Measurements from ENCODE around the gene OR10A6.

Gene OR10A6

DNA sequence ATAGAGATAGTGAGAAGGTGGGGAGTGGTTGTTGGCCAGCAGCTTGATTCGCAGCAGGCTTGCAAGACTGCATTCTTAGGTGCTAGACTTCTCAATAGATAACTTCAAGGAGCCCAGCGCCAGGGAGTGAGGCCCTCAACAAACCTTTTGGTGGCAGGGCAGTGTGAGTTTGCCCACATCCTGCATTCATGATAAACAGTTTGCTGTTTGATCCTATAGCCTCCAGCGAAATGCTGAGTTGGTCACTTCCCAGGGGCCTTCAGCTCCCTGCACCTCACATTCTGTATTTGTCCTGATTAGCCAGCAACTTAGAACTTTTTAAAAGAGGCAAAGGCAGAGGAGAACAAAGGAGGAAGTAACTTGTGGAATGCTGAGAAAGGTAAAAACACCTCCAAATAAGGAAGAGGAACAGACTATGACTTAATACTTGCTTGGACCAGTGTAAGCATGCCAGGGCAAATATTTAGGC, 25.1 kb downstream of the OR10A6 start:
- in situ Hi-C loops (cut with MboI; ENCODE audit: low sequenced_read_pairs, unreplicated experiment), result no loop called here
- TF ChIP-seq, protein P1, sequence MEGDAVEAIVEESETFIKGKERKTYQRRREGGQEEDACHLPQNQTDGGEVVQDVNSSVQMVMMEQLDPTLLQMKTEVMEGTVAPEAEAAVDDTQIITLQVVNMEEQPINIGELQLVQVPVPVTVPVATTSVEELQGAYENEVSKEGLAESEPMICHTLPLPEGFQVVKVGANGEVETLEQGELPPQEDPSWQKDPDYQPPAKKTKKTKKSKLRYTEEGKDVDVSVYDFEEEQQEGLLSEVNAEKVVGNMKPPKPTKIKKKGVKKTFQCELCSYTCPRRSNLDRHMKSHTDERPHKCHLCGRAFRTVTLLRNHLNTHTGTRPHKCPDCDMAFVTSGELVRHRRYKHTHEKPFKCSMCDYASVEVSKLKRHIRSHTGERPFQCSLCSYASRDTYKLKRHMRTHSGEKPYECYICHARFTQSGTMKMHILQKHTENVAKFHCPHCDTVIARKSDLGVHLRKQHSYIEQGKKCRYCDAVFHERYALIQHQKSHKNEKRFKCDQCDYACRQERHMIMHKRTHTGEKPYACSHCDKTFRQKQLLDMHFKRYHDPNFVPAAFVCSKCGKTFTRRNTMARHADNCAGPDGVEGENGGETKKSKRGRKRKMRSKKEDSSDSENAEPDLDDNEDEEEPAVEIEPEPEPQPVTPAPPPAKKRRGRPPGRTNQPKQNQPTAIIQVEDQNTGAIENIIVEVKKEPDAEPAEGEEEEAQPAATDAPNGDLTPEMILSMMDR (IDR thresholded peaks at IDR 0.05; ENCODE audit: borderline replicate concordance, control extremely low read depth, extremely low read depth, insufficient read depth, missing control alignments), result no peak
- DNase-seq (ENCODE audit: low spot score), result no peak

DNA sequence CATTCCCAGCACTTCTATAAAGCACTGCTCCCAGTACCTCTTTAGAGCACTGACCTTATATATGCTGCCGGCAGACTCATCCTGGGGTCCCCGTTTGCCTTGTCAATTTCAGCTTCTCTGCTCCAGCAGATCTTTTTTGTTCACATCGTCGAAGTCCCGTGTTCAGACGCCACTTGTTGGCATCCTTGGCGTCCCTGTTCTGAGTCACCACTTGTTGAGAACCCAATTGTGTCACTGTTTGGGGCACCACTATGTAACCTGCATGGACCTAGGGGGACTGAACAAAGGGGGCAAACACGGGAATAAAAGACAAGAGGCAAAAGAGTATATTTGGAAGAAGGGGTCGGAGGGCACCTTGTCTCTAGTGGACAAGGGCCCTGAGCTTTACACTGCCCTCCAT, 25.5 kb downstream of the OR10A6 start:
- TF ChIP-seq, protein P1 (IDR thresholded peaks at IDR 0.05; ENCODE audit: borderline replicate concordance, control extremely low read depth, extremely low read depth, insufficient read depth, missing control alignments), result no peak
- in situ Hi-C loops (cut with MboI; ENCODE audit: low sequenced_read_pairs, unreplicated experiment), result no loop called here
- no peak for DNase-seq (ENCODE audit: low spot score)

DNA sequence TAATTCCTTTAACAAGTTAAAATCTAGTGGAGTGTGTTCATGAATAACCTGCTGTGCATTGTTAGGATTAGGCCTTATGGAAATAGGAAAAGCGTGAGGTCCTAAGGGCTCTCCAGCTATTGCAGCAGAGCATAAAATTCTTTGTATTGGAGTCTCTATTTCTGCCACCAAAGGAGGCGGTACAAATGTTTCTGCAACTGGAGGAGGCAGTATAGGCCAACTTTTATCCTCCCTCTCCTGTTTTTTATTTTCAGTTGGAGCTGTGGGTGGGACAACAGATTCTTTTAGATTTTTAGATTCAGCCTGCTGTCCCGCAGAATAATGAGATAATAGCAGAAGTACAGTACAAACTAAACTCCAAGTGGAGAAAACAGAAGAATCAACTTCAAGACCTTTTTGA, 26.2 kb downstream of the OR10A6 start:
- no peak for DNase-seq (ENCODE audit: low spot score)
- in situ Hi-C loops (cut with MboI; ENCODE audit: low sequenced_read_pairs, unreplicated experiment), result no loop called here
- TF ChIP-seq, protein P1 (IDR thresholded peaks at IDR 0.05; ENCODE audit: borderline replicate concordance, control extremely low read depth, extremely low read depth, insufficient read depth, missing control alignments), result no peak

DNA sequence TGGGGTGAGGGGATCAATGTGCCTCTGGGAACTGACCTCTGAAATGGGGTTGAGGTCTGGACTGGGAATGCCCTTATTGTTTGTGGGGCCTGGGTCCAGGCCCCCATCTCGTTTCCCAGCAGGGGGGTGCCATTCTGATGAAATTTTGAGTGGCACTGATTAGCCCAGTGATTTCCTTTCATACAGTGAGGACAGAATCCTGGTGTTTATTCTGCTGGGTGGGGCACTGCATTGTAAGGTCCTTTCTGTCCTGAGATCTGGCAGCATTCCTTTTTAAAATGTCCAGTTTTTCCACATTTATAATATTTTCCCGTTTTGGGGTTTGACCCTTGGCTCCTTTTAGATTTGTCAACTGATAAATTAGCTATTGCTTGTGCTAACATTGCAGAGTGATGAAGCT, 27.1 kb downstream of the OR10A6 start:
- in situ Hi-C loops (cut with MboI; ENCODE audit: low sequenced_read_pairs, unreplicated experiment), result no loop called here
- no peak for DNase-seq (ENCODE audit: low spot score)
- TF ChIP-seq, protein P1 (IDR thresholded peaks at IDR 0.05; ENCODE audit: borderline replicate concordance, control extremely low read depth, extremely low read depth, insufficient read depth, missing control alignments), result no peak

DNA sequence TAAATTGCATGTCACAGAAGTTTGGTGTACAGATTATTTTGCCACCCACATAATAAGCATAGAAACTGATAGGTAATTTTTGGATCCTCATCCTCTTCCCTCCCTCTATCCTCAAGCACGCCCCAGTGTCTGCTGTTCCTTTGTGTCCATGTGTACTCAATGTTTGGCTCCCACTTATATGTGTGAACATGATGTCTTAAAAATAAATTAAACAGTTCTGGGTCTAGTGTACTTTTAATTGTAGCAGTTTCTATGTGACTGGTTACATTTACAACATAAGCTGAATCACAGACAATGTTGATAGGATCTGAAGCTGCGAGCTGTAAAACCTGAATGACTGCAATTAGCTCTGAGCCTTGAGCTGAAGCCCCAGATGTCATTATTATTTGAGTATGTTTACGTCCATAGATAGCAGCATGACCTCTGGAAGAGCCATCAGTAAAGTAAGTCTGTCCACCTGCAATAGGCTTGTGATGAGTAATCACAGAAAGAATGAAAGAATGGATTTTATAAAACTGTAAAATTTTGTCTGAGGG, 29.7 kb downstream of the OR10A6 start:
- in situ Hi-C loops (cut with MboI; ENCODE audit: low sequenced_read_pairs, unreplicated experiment), result no loop called here
- TF ChIP-seq, protein P1 (IDR thresholded peaks at IDR 0.05; ENCODE audit: borderline replicate concordance, control extremely low read depth, extremely low read depth, insufficient read depth, missing control alignments), result no peak
- no peak for DNase-seq (ENCODE audit: low spot score)

DNA sequence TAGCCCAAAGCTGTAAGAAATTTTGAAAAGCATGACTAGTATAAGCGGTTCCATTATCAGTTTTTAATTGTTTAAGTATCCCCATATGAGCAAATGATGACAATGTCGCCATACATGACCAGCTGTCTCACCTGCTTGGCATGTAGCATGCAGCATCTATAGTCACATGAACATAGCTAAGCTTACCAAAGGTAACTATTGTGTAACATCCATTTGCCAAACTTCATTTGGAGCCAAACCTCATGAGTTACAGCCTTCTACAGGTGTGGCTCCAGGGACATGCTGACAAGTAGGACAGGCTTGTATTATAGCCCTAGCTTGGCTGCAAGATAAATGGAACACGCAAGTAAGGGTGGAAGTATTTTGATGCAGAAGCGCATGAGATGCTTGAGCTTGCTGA, 30.4 kb downstream of the OR10A6 start:
- no peak for DNase-seq (ENCODE audit: low spot score)
- TF ChIP-seq, protein P1 (IDR thresholded peaks at IDR 0.05; ENCODE audit: borderline replicate concordance, control extremely low read depth, extremely low read depth, insufficient read depth, missing control alignments), result no peak
- in situ Hi-C loops (cut with MboI; ENCODE audit: low sequenced_read_pairs, unreplicated experiment), result no loop called here
